Activated CD8-positive, alpha-beta memory T cell treated with anti-CD3 and anti-CD28 coated beads, Interleukin-2, amount 50 U/mL, for 1 hour (primary cell): Measurements from ENCODE around the gene SHISA3.

Experiments used
- DNase-seq: peaks from one replicate; pipeline ENCODE4 v3.0.0-alpha.2; 2020; ENCODE audit errors: extremely low read depth

The SHISA3 gene

GRCh38 chr4:42445038-42445437, 47.8 kb downstream of the SHISA3 start:
- DNase-seq, result no peak

DNA sequence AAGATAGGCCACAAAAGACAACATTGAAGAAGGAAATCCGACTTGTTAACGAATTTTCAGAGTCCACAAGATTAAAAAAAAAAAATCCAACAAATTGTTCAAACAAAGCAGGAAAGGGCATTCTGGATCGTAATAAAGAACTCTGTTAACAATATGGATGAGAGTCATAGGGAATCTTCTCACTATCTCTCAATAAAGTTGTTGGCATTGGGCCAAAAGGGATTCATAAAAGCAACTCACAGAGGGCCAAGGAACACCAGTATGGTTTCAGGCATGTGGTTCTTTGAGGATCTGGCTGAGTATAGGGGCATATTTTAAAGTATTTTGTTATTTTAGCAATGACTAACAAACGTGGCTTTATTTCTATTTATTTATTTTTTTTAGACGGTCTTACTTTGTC, 49.5 kb downstream of the SHISA3 start:
- DNase-seq, result no peak
